ENCODE measurements around the gene SAMD5. TPM values are rescaled to one million over a fixed set of nuclear protein-coding genes. Genes with fewer than 3 reads are reported as not detected.

Gene SAMD5
- total and polyA plus RNA-seq, 9 of the 15 experiments (the other 6 are each of a cell fraction or from before 2014, with no cell fraction given), result 0.15 to 0.91 (median 0.55) TPM

DNA sequence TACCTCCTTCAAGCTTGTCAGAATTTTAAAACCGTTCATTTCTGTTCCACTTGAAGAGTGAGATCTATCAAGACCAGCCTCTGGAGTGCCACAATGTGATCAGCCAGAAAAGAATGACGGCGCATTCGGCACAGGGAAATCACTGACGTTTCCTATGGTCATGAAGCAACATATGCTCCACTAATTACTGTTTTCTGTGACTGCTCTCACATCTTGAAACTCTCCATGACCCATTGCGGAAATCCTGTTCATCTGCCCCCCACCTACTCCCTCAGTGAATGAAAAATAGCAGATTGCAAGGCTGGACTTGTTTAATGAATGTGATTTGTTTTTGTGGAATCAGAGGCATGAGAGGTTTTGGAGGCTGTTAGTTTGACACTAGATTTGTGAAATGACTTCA is 53.2 kb downstream of the SAMD5 start:
- Histone ChIP-seq H2AFZ (ENCODE audit: low read depth, low read length) (no peak overlapping the region), H3K9me3 (replicated peaks; ENCODE audit: control insufficient read depth, insufficient read depth, low read depth, low read length) (no peaks in the 10 kb centered on the region), H3K9me1 (ENCODE audit: control insufficient read depth, insufficient read depth, low read length) (no peaks in the 10 kb centered on the region), H3K4me3 (no peak overlapping the region), H3K4me1 (replicated peaks in 1 of 2; ENCODE audit: control insufficient read depth in 2 of 2, insufficient read depth in 2 of 2, low read length in 2 of 2) (no peaks in the 10 kb centered on the region), H3K36me3 (ENCODE audit: control insufficient read depth, insufficient read depth, low read length) (no peaks in the 10 kb centered on the region), H3K79me2 (ENCODE audit: control insufficient read depth, insufficient read depth, low read length) (no peaks in the 10 kb centered on the region), H4K20me1 (replicated peaks; ENCODE audit: control insufficient read depth, insufficient read depth, low read length) (no peaks in the 10 kb centered on the region), H3K27me3 (ENCODE audit: control insufficient read depth in 2 of 2, insufficient read depth in 2 of 2, low read length in 2 of 2) (peaks cover 7 to 9% of the 10 kb centered on the region in 2 experiments; a peak in 3 of 5 replicates), H3K4me2 (ENCODE audit: insufficient read depth, low read length) (no peak overlapping the region), H3K27ac (ENCODE audit: extremely low read depth, low read depth, low read length) (no peak overlapping the region), H3K9ac (ENCODE audit: insufficient read depth in 1 of 2, low read depth in 2 of 2, low read length in 2 of 2) (no peak overlapping the region)
- ChIA-PET CTCF (ENCODE audit: low intra/inter-chr PET ratio) (no interaction called here), POLR2A (no interaction called here)
- 20% methylated on average over 6 of the region's 6 CpGs for whole genome bisulfite sequencing (ENCODE audit: insufficient coverage, low coverage, missing lambda C conversion rate)
- FAIRE-seq, result no peak
- DNase-seq (ENCODE audit: extremely low read depth in 1 of 4, low spot score in 3 of 4), result no peak
- no TSS peak for BruUV-seq (replicated peaks)
- ATAC-seq, result no peak
- intact Hi-C loops (cut with micrococcal nuclease), result no loop called here
- in situ Hi-C loops (cut with MboI), result no loop called here
- TF ChIP-seq LCOR (CRISPR knock-in tag; IDR thresholded peaks at IDR 0.05) (no peak), ZNF431 (CRISPR knock-in tag; IDR thresholded peaks at IDR 0.05) (no peak), CEBPZ (IDR thresholded peaks at IDR 0.05; ENCODE audit: borderline replicate concordance, low read depth, low read length) (no peak), GATAD2B (IDR thresholded peaks at IDR 0.05; ENCODE audit: borderline replicate concordance) (no peak), ZNF76 (CRISPR knock-in tag; IDR thresholded peaks at IDR 0.05; ENCODE audit: borderline replicate concordance) (no peak), ZNF134 (CRISPR knock-in tag; conservative IDR thresholded peaks at IDR 0.05) (no peak), DACH1 (IDR thresholded peaks at IDR 0.05; ENCODE audit: partially characterized antibody) (no peak), ARHGAP35 (IDR thresholded peaks at IDR 0.05; ENCODE audit: partially characterized antibody) (no peak), SIRT6 (IDR thresholded peaks at IDR 0.05; ENCODE audit: low read depth, low read length) (no peak), ZNF280B (CRISPR knock-in tag; IDR thresholded peaks at IDR 0.05) (no peak), TCFL5 (CRISPR knock-in tag; conservative IDR thresholded peaks at IDR 0.05) (no peak), CTBP1 (IDR thresholded peaks at IDR 0.05; ENCODE audit: borderline replicate concordance) (no peak), ATF2 (CRISPR knock-in tag; IDR thresholded peaks at IDR 0.05) (no peak)
- TF ChIP-seq, protein P1, sequence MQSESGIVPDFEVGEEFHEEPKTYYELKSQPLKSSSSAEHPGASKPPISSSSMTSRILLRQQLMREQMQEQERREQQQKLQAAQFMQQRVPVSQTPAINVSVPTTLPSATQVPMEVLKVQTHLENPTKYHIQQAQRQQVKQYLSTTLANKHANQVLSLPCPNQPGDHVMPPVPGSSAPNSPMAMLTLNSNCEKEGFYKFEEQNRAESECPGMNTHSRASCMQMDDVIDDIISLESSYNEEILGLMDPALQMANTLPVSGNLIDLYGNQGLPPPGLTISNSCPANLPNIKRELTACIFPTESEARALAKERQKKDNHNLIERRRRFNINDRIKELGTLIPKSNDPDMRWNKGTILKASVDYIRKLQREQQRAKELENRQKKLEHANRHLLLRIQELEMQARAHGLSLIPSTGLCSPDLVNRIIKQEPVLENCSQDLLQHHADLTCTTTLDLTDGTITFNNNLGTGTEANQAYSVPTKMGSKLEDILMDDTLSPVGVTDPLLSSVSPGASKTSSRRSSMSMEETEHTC (IDR thresholded peaks at IDR 0.05), result no peak
- TF ChIP-seq, protein P2, sequence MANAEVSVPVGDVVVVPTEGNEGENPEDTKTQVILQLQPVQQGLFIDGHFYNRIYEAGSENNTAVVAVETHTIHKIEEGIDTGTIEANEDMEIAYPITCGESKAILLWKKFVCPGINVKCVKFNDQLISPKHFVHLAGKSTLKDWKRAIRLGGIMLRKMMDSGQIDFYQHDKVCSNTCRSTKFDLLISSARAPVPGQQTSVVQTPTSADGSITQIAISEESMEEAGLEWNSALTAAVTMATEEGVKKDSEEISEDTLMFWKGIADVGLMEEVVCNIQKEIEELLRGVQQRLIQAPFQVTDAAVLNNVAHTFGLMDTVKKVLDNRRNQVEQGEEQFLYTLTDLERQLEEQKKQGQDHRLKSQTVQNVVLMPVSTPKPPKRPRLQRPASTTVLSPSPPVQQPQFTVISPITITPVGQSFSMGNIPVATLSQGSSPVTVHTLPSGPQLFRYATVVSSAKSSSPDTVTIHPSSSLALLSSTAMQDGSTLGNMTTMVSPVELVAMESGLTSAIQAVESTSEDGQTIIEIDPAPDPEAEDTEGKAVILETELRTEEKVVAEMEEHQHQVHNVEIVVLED (CRISPR knock-in tag; IDR thresholded peaks at IDR 0.05), result no peak

All from K562 (cell line).